Stimulated activated CD8-positive, alpha-beta memory T cell treated with anti-CD3 and anti-CD28 coated beads, Interleukin-7, amount 100 ng/mL, for 4 hours (primary cell): Measurements from ENCODE around the gene VPS37B.

Experiments
- DNase-seq, 2 donors: peaks; one replicate each; pipeline ENCODE4 v3.0.0-alpha.2; 2020; ENCODE audit warnings: low read depth in 2 of 2

The VPS37B gene

GRCh38 chr12:122852336-122853275 lies 43.3 kb downstream of the VPS37B start:
- no peak for DNase-seq

- DNase-seq = no peak
Observed at GRCh38 chr12:122851820-122852219, 44.1 kb downstream of the VPS37B start.

- DNase-seq = no peak
Observed at GRCh38 chr12:122850695-122851350, 45.1 kb downstream of the VPS37B start.

- DNase-seq = no peak
Observed at GRCh38 chr12:122850048-122850445, 45.9 kb downstream of the VPS37B start.

- no peak for DNase-seq
Observed at GRCh38 chr12:122849352-122850047, 46.4 kb downstream of the VPS37B start.

- no peak for DNase-seq
Observed at GRCh38 chr12:122848471-122849351, 47.2 kb downstream of the VPS37B start.

GRCh38 chr12:122847921-122848421 lies 48.0 kb downstream of the VPS37B start:
- DNase-seq = no peak

GRCh38 chr12:122847516-122847836 lies 48.4 kb downstream of the VPS37B start:
- no peak for DNase-seq

- DNase-seq = no peak
Observed at GRCh38 chr12:122846622-122847515, 49.1 kb downstream of the VPS37B start.

GRCh38 chr12:122845865-122846621 lies 49.9 kb downstream of the VPS37B start:
- DNase-seq = no peak

- no peak for DNase-seq
Observed at GRCh38 chr12:122845041-122845864, 50.7 kb downstream of the VPS37B start.

- DNase-seq = no peak
Observed at GRCh38 chr12:122844366-122844971, 51.5 kb downstream of the VPS37B start.

GRCh38 chr12:122843455-122843854 lies 52.5 kb downstream of the VPS37B start:
- no peak for DNase-seq

- DNase-seq = no peak
Observed at GRCh38 chr12:122842505-122843405, 53.2 kb downstream of the VPS37B start.

- no peak for DNase-seq
Observed at GRCh38 chr12:122841544-122842321, 54.2 kb downstream of the VPS37B start.
